Colonic mucosa (tissue), 4 donors: Measurements from ENCODE around the gene C5orf34. TPM values are rescaled to one million over a fixed set of nuclear protein-coding genes. Genes with fewer than 3 reads are reported as not detected.
"Not testable (repeated sequence)": the region's sequence is repeated elsewhere in the genome, so short reads cannot be mapped to it uniquely, and the experiment has no call there.

ENCODE experiments used
- DNase-seq: peaks from one replicate; pipeline ENCODE4 v3.0.0-alpha.2; 2020
- H3K27ac ChIP-seq: fragments of 200-600 bp; one replicate; pipeline ENCODE4 v1.8.0; 2021
- H3K27me3 ChIP-seq: fragments of 200-600 bp; one replicate; pipeline ENCODE4 v1.8.0; 2021
- H3K36me3 ChIP-seq: fragments of 200-600 bp; one replicate; pipeline ENCODE4 v1.8.0; 2021
- H3K4me1 ChIP-seq: fragments of 200-600 bp; one replicate; pipeline ENCODE4 v1.8.0; 2021; ENCODE audit warnings: mild to moderate bottlenecking
- H3K4me3 ChIP-seq: fragments of 200-600 bp; one replicate; pipeline ENCODE4 v1.8.0; 2021
- H3K9ac ChIP-seq, 2 donors: one replicate each; pipeline ENCODE4 v1.7.0; 2013; ENCODE audit warnings: control low read depth in 2 of 2, low read depth in 2 of 2, low read length in 2 of 2
- H3K9me3 ChIP-seq: fragments of 200-600 bp; one replicate; pipeline ENCODE4 v1.8.0; 2021
- intact Hi-C: fragments of 100-400 bp; cut with DNase I; formaldehyde crosslinking; loops from one replicate; pipeline ENCODE4 v1.14.1; 2022
- total RNA-seq, 2 donors: library from RNA; stranded (reverse); fragmentation: NEBNext Ultra II Directional in 1 of 2; extraction: Animal tissue kit (Norgen Biotek cat#: 25700) in 1 of 2; gene quantifications; one replicate each; pipeline ENCODE4 v1.2.1, GENCODE V29; 2021
- TF ChIP-seq, protein P1 (sequence below): fragments of 200-600 bp; IDR thresholded peaks from one replicate; pipeline ENCODE4 v1.8.0; 2022; ENCODE audit warnings: antibody characterized with exemption, mild to moderate bottlenecking
- donor health status: healthy.
- donor health status: DM: no; HTN: no; CAD: no.
- donor health status: DM: no; HTN: no; CAD: no.

Gene C5orf34
- total RNA-seq, 2 donors from 2014 or later: 1.9 to 5.0 TPM

DNA sequence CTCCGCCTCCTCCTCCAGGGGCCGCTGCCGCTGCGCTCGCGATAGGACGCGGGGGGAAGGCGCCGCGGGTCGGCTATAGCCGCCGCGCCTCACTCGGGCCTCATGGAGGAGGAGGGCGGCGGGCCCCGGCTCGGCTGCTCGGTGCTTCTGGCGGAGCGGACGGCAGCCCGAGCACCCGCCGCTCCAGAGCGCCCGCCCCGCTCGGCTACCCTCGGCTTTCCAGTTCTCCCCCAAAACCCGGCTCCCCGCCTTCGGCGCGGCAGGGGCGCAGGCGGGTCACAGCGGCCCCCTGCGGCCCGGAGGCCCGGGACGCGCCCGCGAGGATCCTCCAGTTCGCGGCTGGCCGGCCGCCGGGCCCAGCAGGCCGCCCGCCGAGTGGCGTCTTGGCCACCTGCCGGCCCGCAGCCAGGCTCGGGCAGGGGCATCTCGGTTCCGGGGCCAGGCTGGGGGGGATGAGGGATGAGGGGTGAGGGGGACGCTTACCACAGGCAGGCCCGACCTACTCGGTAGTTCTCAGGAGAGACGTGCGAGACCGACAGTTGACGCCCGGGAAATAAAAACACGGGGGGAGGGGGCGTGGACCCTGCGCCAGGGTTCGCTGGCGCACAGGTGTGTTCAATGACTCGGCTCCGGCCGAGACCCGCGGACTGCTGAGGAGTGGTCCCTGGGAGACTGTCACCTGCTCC lies 42.1 kb upstream of the C5orf34 start, which contains the start of gene PAIP1:
TSS of gene PAIP1 (minus strand) at position 221 of the 686 bp plus-strand sequence. CDS start 231 bp downstream, outside the sequence.
- Histone ChIP-seq H3K9me3 (no peaks in the 10 kb centered on the region), H3K27me3 (no peaks in the 10 kb centered on the region)
- intact Hi-C loops: loop anchor here (5.0 to 10.0 kb wide), 2 partner anchors 45 to 72 kb away; partner anchors contain the start of genes NNT and TMEM267

DNA sequence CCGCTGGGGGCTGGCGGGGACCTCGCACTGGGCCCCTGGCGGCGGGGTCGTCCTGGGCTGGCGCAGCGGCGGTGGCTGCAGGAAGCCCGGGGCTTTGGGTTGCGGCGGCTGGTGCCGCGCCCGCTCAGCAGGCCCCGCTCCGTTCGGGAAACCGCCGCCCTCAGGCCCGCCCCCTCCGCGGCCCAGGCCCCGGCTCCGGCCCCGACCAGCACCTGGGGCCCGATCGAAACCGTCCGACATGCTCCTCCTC lies 41.6 kb upstream of the C5orf34 start:
- DNase-seq: peak; percentile 85
- intact Hi-C loops: loop anchor here (5.0 to 10.0 kb wide), 2 partner anchors 46 to 72 kb away; partner anchors contain the start of genes NNT and TMEM267
- H3K9me3 ChIP-seq, H3K27me3 ChIP-seq, H3K36me3 ChIP-seq: not testable (repeated sequence)
- H3K27ac ChIP-seq: peak overlapping the region; percentile 99
- peak overlapping the region; percentile 73 to 88 for H3K9ac ChIP-seq
- peak overlapping the region; percentile 78 for H3K4me3 ChIP-seq
- H3K4me1 ChIP-seq: peaks cover 15% of the 10 kb centered on the region

More for the DNA sequence above, 42.1 kb upstream of the C5orf34 start, which contains the start of gene PAIP1:
- Histone ChIP-seq H3K27ac (peak within 1 kb of the TSS; percentile 99), H3K9ac (peak within 1 kb of the TSS; percentile 77 to 88), H3K36me3 (no peaks in the 10 kb centered on the region), H3K4me1 (peaks cover 15% of the 10 kb centered on the region), H3K4me3 (peak within 1 kb of the TSS; percentile 78)
- TF ChIP-seq, protein P1, sequence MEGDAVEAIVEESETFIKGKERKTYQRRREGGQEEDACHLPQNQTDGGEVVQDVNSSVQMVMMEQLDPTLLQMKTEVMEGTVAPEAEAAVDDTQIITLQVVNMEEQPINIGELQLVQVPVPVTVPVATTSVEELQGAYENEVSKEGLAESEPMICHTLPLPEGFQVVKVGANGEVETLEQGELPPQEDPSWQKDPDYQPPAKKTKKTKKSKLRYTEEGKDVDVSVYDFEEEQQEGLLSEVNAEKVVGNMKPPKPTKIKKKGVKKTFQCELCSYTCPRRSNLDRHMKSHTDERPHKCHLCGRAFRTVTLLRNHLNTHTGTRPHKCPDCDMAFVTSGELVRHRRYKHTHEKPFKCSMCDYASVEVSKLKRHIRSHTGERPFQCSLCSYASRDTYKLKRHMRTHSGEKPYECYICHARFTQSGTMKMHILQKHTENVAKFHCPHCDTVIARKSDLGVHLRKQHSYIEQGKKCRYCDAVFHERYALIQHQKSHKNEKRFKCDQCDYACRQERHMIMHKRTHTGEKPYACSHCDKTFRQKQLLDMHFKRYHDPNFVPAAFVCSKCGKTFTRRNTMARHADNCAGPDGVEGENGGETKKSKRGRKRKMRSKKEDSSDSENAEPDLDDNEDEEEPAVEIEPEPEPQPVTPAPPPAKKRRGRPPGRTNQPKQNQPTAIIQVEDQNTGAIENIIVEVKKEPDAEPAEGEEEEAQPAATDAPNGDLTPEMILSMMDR: peak; percentile 70
- DNase-seq: peak; percentile 79

DNA sequence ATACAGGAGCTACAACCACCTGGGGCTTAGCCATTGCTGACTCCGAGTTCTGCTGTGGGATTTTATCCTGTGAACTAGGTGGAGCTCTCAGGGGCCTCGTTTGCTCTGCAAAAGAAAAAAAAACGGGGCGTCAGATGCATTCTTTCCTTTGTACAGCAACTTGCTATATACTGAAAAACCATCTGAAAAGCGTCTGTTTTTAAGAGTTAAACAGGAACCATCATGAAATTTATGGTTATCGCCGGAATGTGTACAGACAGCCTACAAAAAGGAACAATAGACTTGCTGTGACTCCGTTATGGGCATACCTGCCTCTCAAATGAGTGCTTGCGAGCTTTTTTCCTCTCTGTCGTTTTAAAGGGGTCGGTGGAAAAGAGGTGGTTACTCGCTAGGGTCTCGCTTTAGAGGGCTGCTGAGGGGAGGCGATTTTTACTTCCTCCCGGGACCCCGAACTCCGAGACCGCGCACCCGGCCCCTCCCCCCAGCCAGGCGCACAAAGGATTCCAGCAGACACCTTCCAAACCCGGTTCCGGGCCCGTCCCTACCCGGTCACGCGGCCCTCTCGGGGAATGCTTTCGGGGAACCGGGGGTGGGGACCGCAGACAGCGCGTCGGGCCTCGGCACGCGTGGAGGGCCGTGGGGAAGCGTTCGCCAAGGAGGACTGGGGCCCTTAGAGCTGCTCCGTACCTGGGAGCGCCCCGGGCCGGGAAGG lies 41.1 kb upstream of the C5orf34 start:
- intact Hi-C loops: loop anchor here (5.0 to 10.0 kb wide), 2 partner anchors 46 to 71 kb away; partner anchors contain the start of genes NNT and TMEM267
- TF ChIP-seq, protein P1: no peak
- Histone ChIP-seq H3K27me3 (no peaks in the 10 kb centered on the region), H3K36me3 (no peaks in the 10 kb centered on the region), H3K9ac (peak overlapping the region; percentile 73 to 88), H3K4me3 (peak overlapping the region; percentile 78), H3K4me1 (peaks cover 15% of the 10 kb centered on the region), H3K27ac (peak overlapping the region; percentile 99), H3K9me3 (no peaks in the 10 kb centered on the region)
- DNase-seq: peak; percentile 77

DNA sequence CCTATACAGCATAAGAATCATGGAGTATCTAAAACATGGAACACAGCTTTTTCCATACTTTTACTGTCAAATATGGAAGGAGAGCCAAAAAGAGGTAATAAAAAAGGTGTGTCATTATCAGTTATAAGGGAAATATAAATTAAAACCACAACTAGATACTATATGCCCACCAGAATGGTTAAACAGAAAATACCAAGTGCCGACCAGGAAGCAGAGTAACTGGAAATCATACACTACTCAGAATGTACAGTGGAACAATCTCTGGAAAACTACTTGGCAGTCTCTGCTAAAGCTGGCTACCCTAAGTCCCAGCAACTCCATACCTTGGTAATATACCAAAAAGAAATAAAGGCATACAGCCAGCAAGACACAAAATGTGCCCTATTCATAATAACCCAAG lies 39.5 kb upstream of the C5orf34 start:
- DNase-seq: no peak
- H3K27ac ChIP-seq: no peak overlapping the region
- intact Hi-C loops: loop anchor here (10.0 kb wide), 1 partner anchor 70 kb away; the partner anchor contains the start of gene TMEM267
- H3K4me1 ChIP-seq: peaks cover 15% of the 10 kb centered on the region
- H3K9me3 ChIP-seq: no peaks in the 10 kb centered on the region
- TF ChIP-seq, protein P1: no peak
- no peak overlapping the region for H3K9ac ChIP-seq
- H3K27me3 ChIP-seq: no peaks in the 10 kb centered on the region
- H3K4me3 ChIP-seq: no peak overlapping the region
- no peaks in the 10 kb centered on the region for H3K36me3 ChIP-seq

DNA sequence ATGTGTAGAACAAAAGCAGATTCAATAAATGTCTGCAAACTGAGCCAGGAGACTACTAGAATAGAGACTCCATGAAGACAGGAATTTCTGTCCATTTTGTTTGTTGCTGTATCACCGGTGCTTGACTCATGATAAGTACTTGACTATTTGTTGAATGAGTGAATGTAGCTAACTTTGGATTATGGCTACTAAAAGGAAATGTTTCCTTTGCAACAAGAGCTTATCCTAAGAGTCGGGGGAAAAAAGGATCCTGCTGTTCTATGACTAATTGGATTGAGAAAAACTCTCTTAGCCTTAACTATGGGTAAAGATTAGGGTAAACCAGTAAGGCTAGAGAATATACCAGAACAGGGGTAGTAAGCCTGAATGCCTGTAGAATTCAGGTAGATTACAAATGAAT lies 38.4 kb upstream of the C5orf34 start:
- H3K9ac ChIP-seq: no peak overlapping the region

More for the DNA sequence above, 38.4 kb upstream of the C5orf34 start:
- no peaks in the 10 kb centered on the region for H3K36me3 ChIP-seq
- H3K27me3 ChIP-seq: no peaks in the 10 kb centered on the region
- H3K4me1 ChIP-seq: peaks cover 15% of the 10 kb centered on the region
- no peak for DNase-seq
- H3K4me3 ChIP-seq: no peak overlapping the region
- H3K27ac ChIP-seq: no peak overlapping the region
- intact Hi-C loops: loop anchor here (10.0 kb wide), 1 partner anchor 69 kb away; the partner anchor contains the start of gene TMEM267
- no peaks in the 10 kb centered on the region for H3K9me3 ChIP-seq
- TF ChIP-seq, protein P1: no peak
